Type B pancreatic cell (in vitro differentiated cells): ENCODE measurements around the gene LPAR1. TPM values are rescaled to one million over a fixed set of nuclear protein-coding genes. Genes with fewer than 3 reads are reported as not detected.

ENCODE experiments used
- DNase-seq: peaks from one replicate; pipeline ENCODE4 v3.0.0; 2021; ENCODE audit warnings: mixed read lengths; ENCODE audit not compliant: unreplicated experiment; ENCODE audit errors: extremely low spot score
- H3K27ac Mint-ChIP-seq: 2 replicates; pipeline ENCODE4 v1.8.0; 2021; ENCODE audit warnings: mild to moderate bottlenecking, mixed read lengths
- H3K27me3 Mint-ChIP-seq: 2 replicates; pipeline ENCODE4 v1.8.0; 2021; ENCODE audit warnings: mixed read lengths
- H3K36me3 Mint-ChIP-seq: 2 replicates; pipeline ENCODE4 v1.8.0; 2021; ENCODE audit warnings: mixed read lengths
- H3K4me1 Mint-ChIP-seq: one replicate; pipeline ENCODE4 v1.8.0; 2021; ENCODE audit warnings: mixed read lengths; ENCODE audit not compliant: unreplicated experiment
- H3K4me3 Mint-ChIP-seq: 2 replicates; pipeline ENCODE4 v1.8.0; 2021; ENCODE audit warnings: mild to moderate bottlenecking, mixed read lengths
- H3K9me3 Mint-ChIP-seq: 2 replicates; pipeline ENCODE4 v1.8.0; 2021; ENCODE audit warnings: mixed read lengths
- CTCF ChIP-seq: fragments of 200-600 bp; sonication (generic); conservative IDR thresholded peaks from 2 replicates; pipeline ENCODE4 v1.5.0; 2021; ENCODE audit warnings: antibody characterized with exemption, mild to moderate bottlenecking
- total RNA-seq: library from RNA; stranded (reverse); gene quantifications from 2 replicates; pipeline ENCODE4 v1.2.1, GENCODE V29; 2021; ENCODE audit warnings: low replicate concordance

The LPAR1 gene
- total RNA-seq, 1 donor from 2014 or later, result 32.8 TPM

- no peaks in the 10 kb centered on the region for H3K27me3 Mint-ChIP-seq
- no peak for DNase-seq
- peaks cover 6% of the 10 kb centered on the region for H3K9me3 Mint-ChIP-seq
- TF ChIP-seq CTCF, result no peak
- H3K27ac Mint-ChIP-seq, result no peak overlapping the region
- peaks cover 27% of the 10 kb centered on the region for H3K4me1 Mint-ChIP-seq
- H3K4me3 Mint-ChIP-seq, result no peak overlapping the region
- H3K36me3 Mint-ChIP-seq, result peaks cover 19% of the 10 kb centered on the region
These were observed 38.1 kb downstream of the LPAR1 start for GRCh38 chr9:111000202-111000601.

GRCh38 chr9:110999379-110999778 is 38.9 kb downstream of the LPAR1 start:
- Mint-ChIP-seq H3K36me3 (peaks cover 16% of the 10 kb centered on the region), H3K4me3 (no peak overlapping the region), H3K9me3 (peaks cover 4% of the 10 kb centered on the region), H3K4me1 (peaks cover 32% of the 10 kb centered on the region), H3K27ac (no peak overlapping the region), H3K27me3 (no peaks in the 10 kb centered on the region)
- no peak for DNase-seq
- TF ChIP-seq CTCF, result no peak

- TF ChIP-seq CTCF, result no peak
- H3K4me1 Mint-ChIP-seq, result peaks cover 34% of the 10 kb centered on the region
- H3K4me3 Mint-ChIP-seq, result no peak overlapping the region
- no peak overlapping the region for H3K27ac Mint-ChIP-seq
- DNase-seq, result no peak
- no peaks in the 10 kb centered on the region for H3K27me3 Mint-ChIP-seq
- no peaks in the 10 kb centered on the region for H3K9me3 Mint-ChIP-seq
- peaks cover 10% of the 10 kb centered on the region for H3K36me3 Mint-ChIP-seq
These were observed 40.4 kb downstream of the LPAR1 start for GRCh38 chr9:110997847-110998246.

DNA sequence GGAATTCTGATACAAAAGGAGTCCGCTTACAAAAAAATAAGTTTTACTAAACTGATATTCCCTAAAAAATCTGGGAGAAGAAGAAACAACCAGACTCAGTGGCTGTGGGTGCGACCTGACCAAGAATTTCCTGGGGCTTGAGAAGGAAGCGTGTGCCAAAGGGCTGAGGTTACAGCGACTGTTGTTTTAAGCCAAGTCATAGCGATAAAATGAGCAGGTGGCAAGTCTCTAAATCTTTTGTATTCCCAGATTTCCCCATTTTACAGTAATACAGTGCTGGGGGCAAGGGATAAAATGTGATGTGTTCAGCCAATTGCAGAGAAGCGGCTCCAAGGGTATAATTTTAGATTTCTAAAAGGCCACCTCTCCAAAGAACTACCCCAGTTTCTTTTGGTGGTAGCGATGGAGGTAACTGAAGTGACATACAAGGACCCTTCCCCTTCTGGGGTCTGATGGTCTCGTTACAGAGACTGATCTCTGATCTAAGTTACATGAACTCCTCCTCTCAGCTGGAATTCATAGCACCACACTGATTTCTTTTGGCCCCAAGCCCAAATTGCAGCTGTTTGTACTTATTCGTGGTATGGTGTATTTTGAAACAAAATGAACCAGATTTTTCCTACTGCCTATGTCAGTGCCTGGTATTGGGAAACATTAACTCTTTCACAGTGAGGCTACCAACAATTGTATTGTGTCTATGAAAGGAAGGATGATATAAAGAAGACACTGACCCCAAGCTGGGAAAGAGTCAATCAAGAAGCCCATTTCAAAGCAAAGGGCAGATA is 41.6 kb downstream of the LPAR1 start:
- H3K27me3 Mint-ChIP-seq, result no peaks in the 10 kb centered on the region
- no peaks in the 10 kb centered on the region for H3K9me3 Mint-ChIP-seq
- no peak overlapping the region for H3K27ac Mint-ChIP-seq
- peaks cover 38% of the 10 kb centered on the region for H3K4me1 Mint-ChIP-seq
- H3K36me3 Mint-ChIP-seq, result peaks cover 10% of the 10 kb centered on the region
- H3K4me3 Mint-ChIP-seq, result no peak overlapping the region
- DNase-seq, result no peak
- no peak for TF ChIP-seq CTCF

DNA sequence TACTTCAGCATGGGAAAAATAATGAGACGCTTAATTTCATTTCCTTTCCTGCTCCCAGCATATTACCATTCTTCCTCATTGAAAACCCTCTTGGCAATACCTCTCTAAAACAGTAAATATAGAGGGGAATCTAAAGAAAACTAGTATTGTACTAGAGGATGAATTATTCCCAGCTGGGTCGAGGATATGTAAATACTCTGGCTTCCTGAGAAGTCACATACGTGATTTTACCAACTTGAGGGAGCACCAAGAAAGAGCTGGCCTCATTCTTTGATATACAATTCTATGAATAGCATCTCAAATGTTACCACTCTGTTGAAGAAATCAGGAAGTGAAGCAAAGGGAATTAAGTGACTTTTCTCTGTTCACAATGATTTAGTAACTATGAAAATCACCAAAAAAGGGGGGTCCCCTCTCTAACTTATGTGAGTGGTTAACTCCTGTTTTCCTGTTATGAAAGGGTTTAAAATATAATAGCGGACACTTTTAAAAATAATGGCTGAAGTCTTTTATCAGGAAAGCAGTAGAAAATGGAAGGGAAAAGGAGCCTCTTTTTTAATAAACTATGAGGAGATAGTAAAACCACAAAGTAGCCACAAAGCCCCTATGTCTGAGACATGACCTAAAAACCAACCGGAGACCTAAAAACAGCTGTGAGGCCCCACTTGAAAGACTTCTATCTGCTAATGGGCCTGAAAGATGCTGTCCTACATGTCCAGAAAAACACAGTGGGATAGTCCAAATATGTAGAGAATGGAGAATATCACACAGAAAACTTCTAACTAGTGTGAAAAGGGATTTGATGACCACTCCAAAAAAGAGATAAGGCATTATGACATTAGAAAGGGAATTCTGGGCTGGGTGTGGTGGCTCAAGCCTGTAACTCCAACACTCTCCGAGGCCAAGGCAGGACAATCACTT is 42.6 kb downstream of the LPAR1 start:
- TF ChIP-seq CTCF, result no peak
- H3K27me3 Mint-ChIP-seq, result no peaks in the 10 kb centered on the region
- H3K9me3 Mint-ChIP-seq, result no peaks in the 10 kb centered on the region
- peaks cover 28% of the 10 kb centered on the region for H3K4me1 Mint-ChIP-seq
- no peak for DNase-seq
- H3K27ac Mint-ChIP-seq, result no peak overlapping the region
- H3K36me3 Mint-ChIP-seq, result peaks cover 3% of the 10 kb centered on the region
- no peak overlapping the region for H3K4me3 Mint-ChIP-seq
